HL-60/S4 (cell line): Measurements from ENCODE around the gene ZNF420.
"Not testable (repeated sequence)": the region's sequence is repeated elsewhere in the genome, so short reads cannot be mapped to it uniquely, and the experiment has no call there.

Experiments
- in situ Hi-C: fragments of 300-500 bp; cut with MboI; formaldehyde crosslinking; loops from 2 replicates; pipeline ENCODE4 v1.14.3; 2022; ENCODE audit warnings: low sequenced_read_pairs

ZNF420 gene

GRCh38 chr19:37077934-37078716 is at the start of gene ZNF420:
Gene ZNF420, plus strand, starts transcription at chr19:37078433. Its CDS starts 10,686 bp downstream, at chr19:37089119.
- in situ Hi-C loops, result no loop called here

- in situ Hi-C loops, result no loop called here
These were observed 33.1 kb upstream of the ZNF420 start for GRCh38 chr19:37045140-37045539.

- in situ Hi-C loops, result no loop called here
These were observed 22.9 kb upstream of the ZNF420 start for GRCh38 chr19:37055330-37055729.

GRCh38 chr19:37056776-37057175 is 21.5 kb upstream of the ZNF420 start:
- in situ Hi-C loops, result no loop called here

GRCh38 chr19:37059142-37059541 is 19.1 kb upstream of the ZNF420 start:
- in situ Hi-C loops, result no loop called here

- in situ Hi-C loops, result not testable (repeated sequence)
These were observed 13.3 kb upstream of the ZNF420 start for GRCh38 chr19:37064886-37065285.

- in situ Hi-C loops, result no loop called here
These were observed 4.1 kb upstream of the ZNF420 start for GRCh38 chr19:37074111-37074510.

GRCh38 chr19:37074819-37075362 is 3.3 kb upstream of the ZNF420 start:
- in situ Hi-C loops, result no loop called here

- in situ Hi-C loops, result not testable (repeated sequence)
These were observed 1.7 kb upstream of the ZNF420 start for GRCh38 chr19:37076524-37076923.

- in situ Hi-C loops, result no loop called here
These were observed 716 bp upstream of the ZNF420 start for GRCh38 chr19:37077501-37077933.

- in situ Hi-C loops, result no loop called here
These were observed 442 bp downstream of the ZNF420 start for GRCh38 chr19:37078717-37079032.

GRCh38 chr19:37079238-37079637 is 1.0 kb downstream of the ZNF420 start:
- in situ Hi-C loops, result no loop called here

- in situ Hi-C loops, result no loop called here
These were observed 4.1 kb downstream of the ZNF420 start for GRCh38 chr19:37082307-37082706.

- in situ Hi-C loops, result no loop called here
These were observed 8.9 kb downstream of the ZNF420 start for GRCh38 chr19:37087110-37087509.

GRCh38 chr19:37095859-37096258 is 17.6 kb downstream of the ZNF420 start:
- in situ Hi-C loops, result no loop called here

GRCh38 chr19:37098570-37098969 is 20.3 kb downstream of the ZNF420 start:
- in situ Hi-C loops, result no loop called here

- in situ Hi-C loops, result not testable (repeated sequence)
These were observed 25.9 kb downstream of the ZNF420 start for GRCh38 chr19:37104135-37104534.

GRCh38 chr19:37111753-37112152 is 33.5 kb downstream of the ZNF420 start:
- in situ Hi-C loops, result not testable (repeated sequence)

- in situ Hi-C loops, result no loop called here
These were observed 35.8 kb downstream of the ZNF420 start for GRCh38 chr19:37114001-37114400.

GRCh38 chr19:37122093-37122492 is 43.9 kb downstream of the ZNF420 start:
- in situ Hi-C loops, result not testable (repeated sequence)

- in situ Hi-C loops, result no loop called here
These were observed 50.0 kb downstream of the ZNF420 start for GRCh38 chr19:37127999-37128820.

GRCh38 chr19:37128821-37129177 is 50.6 kb downstream of the ZNF420 start:
- in situ Hi-C loops, result no loop called here
